Endothelial cell (in vitro differentiated cells): ENCODE measurements around the gene ATP7A. TPM values are rescaled to one million over a fixed set of nuclear protein-coding genes. Genes with fewer than 3 reads are reported as not detected.
"Not testable (repeated sequence)": the region's sequence is repeated elsewhere in the genome, so short reads cannot be mapped to it uniquely, and the experiment has no call there.

Source experiments
- DNase-seq: peaks from one replicate; pipeline ENCODE4 v3.0.0; 2021; ENCODE audit warnings: low spot score
- H3K27ac Mint-ChIP-seq: one replicate; pipeline ENCODE4 v1.8.0; 2021; ENCODE audit warnings: mixed read lengths, inconsistent platforms; ENCODE audit not compliant: unreplicated experiment
- H3K27me3 Mint-ChIP-seq: one replicate; pipeline ENCODE4 v1.8.0; 2021; ENCODE audit warnings: mild to moderate bottlenecking, moderate library complexity, mixed read lengths, inconsistent platforms; ENCODE audit not compliant: unreplicated experiment
- H3K36me3 Mint-ChIP-seq: one replicate; pipeline ENCODE4 v1.8.0; 2021; ENCODE audit warnings: mild to moderate bottlenecking, low read depth, mixed read lengths, inconsistent platforms; ENCODE audit not compliant: unreplicated experiment
- H3K4me1 Mint-ChIP-seq: one replicate; pipeline ENCODE4 v1.8.0; 2021; ENCODE audit warnings: mild to moderate bottlenecking, mixed read lengths, inconsistent platforms; ENCODE audit not compliant: unreplicated experiment
- H3K4me3 Mint-ChIP-seq: one replicate; pipeline ENCODE4 v1.8.0; 2021; ENCODE audit warnings: mild to moderate bottlenecking, mixed read lengths, inconsistent platforms; ENCODE audit not compliant: unreplicated experiment
- H3K9me3 Mint-ChIP-seq: one replicate; pipeline ENCODE4 v1.8.0; 2021; ENCODE audit warnings: mixed read lengths, inconsistent platforms; ENCODE audit not compliant: unreplicated experiment
- CTCF ChIP-seq: fragments of 200-600 bp; sonication (generic); IDR thresholded peaks from one replicate; pipeline ENCODE4 v1.5.0; 2021; ENCODE audit warnings: antibody characterized with exemption; ENCODE audit not compliant: unreplicated experiment
- long read RNA-seq: library from polyadenylated mRNA; unstranded; transcript quantifications from one replicate; pipeline ENCODE4 v2.0.0, GENCODE V29; 2020; ENCODE audit not compliant: unreplicated experiment
- total RNA-seq: library from RNA; stranded (reverse); fragmentation: NEBNext Ultra II Directional; extraction: Animal tissue kit (Norgen Biotek cat#: 25700); gene quantifications from one replicate; pipeline ENCODE4 v1.2.1, GENCODE V29; 2021; ENCODE audit not compliant: unreplicated experiment

ATP7A gene
- total RNA-seq = 6.7 TPM
- long read RNA-seq = 0 reads

DNA sequence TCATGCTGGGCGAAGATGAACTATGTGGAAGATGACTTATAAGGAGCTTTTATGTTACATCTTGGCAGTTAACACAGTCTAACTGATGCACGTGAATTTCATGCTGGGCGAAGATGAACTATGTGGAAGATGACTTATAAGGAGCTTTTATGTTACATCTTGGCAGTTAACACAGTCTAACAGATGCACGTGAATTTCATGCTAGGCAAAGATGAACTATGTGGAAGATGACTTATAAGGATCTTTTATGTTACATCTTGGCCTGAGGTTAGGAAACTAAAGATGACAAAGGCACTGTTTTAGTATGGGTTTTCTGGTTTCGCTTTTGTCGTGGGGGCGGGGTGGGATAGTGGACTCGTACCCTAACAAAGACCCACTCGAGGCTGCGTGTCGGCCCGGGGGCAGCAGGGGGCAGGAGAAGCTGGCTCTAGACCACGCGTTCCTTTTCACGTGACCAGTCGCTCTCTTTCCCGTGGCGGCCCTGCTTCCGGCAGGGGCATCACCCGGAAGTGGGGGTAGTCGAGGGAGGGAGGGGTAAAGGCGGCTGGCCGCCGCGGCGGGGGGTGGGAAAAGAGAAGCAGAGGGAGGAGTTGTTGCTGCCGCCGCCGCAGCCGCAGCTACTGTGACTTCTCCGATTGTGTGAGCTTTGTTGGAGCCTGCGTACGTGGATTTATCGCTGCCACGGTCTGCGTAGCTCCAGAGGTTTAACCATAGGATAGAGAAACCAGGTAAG is at the start of gene ATP7A:
ATP7A (plus strand) TSS at position 586 of the 733 bp plus-strand sequence. CDS start 60,949 bp downstream, outside the sequence.
- H3K4me1 Mint-ChIP-seq = peaks cover 2% of the 10 kb centered on the region
- H3K27ac Mint-ChIP-seq = peak within 1 kb of the TSS; percentile 62
- no peaks in the 10 kb centered on the region for H3K9me3 Mint-ChIP-seq
- H3K36me3 Mint-ChIP-seq = no peaks in the 10 kb centered on the region
- H3K27me3 Mint-ChIP-seq = no peaks in the 10 kb centered on the region
- peak; percentile 38 for TF ChIP-seq CTCF
- H3K4me3 Mint-ChIP-seq = peak within 1 kb of the TSS; percentile 93
- DNase-seq = peak; percentile 81

- no peaks in the 10 kb centered on the region for H3K4me1 Mint-ChIP-seq
- H3K27ac Mint-ChIP-seq = no peak overlapping the region
- no peak for DNase-seq
- no peaks in the 10 kb centered on the region for H3K9me3 Mint-ChIP-seq
- no peak overlapping the region for H3K4me3 Mint-ChIP-seq
- no peak for TF ChIP-seq CTCF
- H3K36me3 Mint-ChIP-seq = peaks cover 3% of the 10 kb centered on the region
- H3K27me3 Mint-ChIP-seq = peaks cover 2% of the 10 kb centered on the region
Observed at GRCh38 chrX:77875372-77875771, 35.1 kb upstream of the ATP7A start.

DNA sequence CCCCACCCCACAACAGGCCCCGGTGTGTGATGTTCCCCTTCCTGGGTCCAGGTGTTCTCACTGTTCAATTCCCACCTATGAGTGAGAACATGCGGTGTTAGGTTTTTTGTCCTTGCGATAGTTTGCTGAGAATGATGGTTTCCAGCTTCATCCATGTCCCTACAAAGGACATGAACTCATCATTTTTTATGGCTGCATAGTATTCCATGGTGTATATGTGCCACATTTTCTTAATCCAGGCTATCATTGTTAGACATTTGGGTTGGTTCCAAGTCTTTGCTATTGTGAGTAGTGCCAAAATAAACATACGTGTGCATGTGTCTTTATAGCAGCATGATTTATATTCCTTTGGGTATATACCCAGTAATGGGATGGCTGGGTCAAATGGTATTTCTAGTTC is 29.1 kb upstream of the ATP7A start:
- H3K4me3 Mint-ChIP-seq, DNase-seq, H3K36me3 Mint-ChIP-seq, H3K27me3 Mint-ChIP-seq, H3K4me1 Mint-ChIP-seq, H3K9me3 Mint-ChIP-seq, H3K27ac Mint-ChIP-seq: not testable (repeated sequence)

GRCh38 chrX:77892887-77893286 is 17.6 kb upstream of the ATP7A start:
- no peak for DNase-seq
- peaks cover 2% of the 10 kb centered on the region for H3K27me3 Mint-ChIP-seq
- peaks cover 9% of the 10 kb centered on the region for H3K4me1 Mint-ChIP-seq
- TF ChIP-seq CTCF = no peak
- H3K27ac Mint-ChIP-seq = no peak overlapping the region
- H3K4me3 Mint-ChIP-seq = no peak overlapping the region
- H3K9me3 Mint-ChIP-seq = no peaks in the 10 kb centered on the region
- H3K36me3 Mint-ChIP-seq = peaks cover 4% of the 10 kb centered on the region

DNA sequence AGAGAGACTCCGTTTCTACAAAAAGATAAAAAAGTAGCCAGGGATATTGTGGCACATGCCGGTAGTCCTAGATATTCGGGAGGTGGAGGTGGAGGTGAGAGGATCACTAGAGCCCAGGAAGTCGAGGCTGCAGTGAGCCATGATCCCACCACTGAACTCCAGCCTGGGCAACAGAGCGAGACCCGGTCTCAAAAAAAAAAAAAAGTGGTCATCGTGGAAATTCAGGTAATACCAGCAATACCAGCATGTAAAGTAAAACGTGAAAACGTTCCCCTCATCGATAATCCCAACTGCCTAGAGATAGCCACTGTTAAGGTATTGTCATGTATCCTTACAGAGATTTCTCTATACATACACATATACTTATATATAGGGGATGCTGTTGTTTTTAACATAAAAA is 16.8 kb upstream of the ATP7A start:
- Mint-ChIP-seq H3K9me3 (no peaks in the 10 kb centered on the region), H3K4me1 (peaks cover 9% of the 10 kb centered on the region)

More for the DNA sequence above, 16.8 kb upstream of the ATP7A start:
- Mint-ChIP-seq H3K27ac (no peak overlapping the region), H3K27me3 (peaks cover 2% of the 10 kb centered on the region), H3K4me3 (no peak overlapping the region), H3K36me3 (peaks cover 4% of the 10 kb centered on the region)
- no peak for DNase-seq
- TF ChIP-seq CTCF = no peak
